DOHH2 (cell line): ENCODE data around the gene BATF3.

Source experiments
- EZH2phosphoT487 ChIP-seq: fragments of 200-600 bp; sonication (generic); IDR thresholded peaks from 2 replicates; pipeline ENCODE4 v1.6.1; 2017; ENCODE audit warnings: borderline replicate concordance, mild to moderate bottlenecking, antibody characterized with exemption, low read length, moderate library complexity, mixed read lengths
- TF ChIP-seq, protein P1 (sequence below): fragments of 200-600 bp; sonication (generic); IDR thresholded peaks from one replicate; pipeline ENCODE4 v1.5.1; 2014; ENCODE audit warnings: antibody characterized with exemption, mild to moderate bottlenecking, low read depth, low read length; ENCODE audit not compliant: poor library complexity, severe bottlenecking

DNA sequence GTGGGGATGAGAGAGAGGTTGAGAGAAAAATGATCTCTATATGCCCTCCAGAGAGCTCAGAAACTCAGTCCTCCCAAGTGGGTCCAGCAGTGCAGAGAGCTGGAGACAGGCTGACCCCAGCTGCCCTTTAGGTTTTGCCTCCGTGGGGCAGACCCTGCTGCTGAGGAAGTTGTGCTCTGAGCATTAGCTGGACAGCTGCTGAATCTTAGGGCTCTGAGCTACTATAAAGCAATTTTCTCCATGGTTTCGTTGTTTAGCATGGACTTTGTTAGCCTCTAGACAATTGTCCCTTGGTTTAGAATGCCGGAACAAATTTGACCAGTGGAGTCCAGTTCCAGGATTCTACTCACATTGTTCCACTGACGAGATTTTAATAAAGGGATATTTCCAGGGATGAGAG is 22.1 kb downstream of the BATF3 start:
- TF ChIP-seq, protein P1, sequence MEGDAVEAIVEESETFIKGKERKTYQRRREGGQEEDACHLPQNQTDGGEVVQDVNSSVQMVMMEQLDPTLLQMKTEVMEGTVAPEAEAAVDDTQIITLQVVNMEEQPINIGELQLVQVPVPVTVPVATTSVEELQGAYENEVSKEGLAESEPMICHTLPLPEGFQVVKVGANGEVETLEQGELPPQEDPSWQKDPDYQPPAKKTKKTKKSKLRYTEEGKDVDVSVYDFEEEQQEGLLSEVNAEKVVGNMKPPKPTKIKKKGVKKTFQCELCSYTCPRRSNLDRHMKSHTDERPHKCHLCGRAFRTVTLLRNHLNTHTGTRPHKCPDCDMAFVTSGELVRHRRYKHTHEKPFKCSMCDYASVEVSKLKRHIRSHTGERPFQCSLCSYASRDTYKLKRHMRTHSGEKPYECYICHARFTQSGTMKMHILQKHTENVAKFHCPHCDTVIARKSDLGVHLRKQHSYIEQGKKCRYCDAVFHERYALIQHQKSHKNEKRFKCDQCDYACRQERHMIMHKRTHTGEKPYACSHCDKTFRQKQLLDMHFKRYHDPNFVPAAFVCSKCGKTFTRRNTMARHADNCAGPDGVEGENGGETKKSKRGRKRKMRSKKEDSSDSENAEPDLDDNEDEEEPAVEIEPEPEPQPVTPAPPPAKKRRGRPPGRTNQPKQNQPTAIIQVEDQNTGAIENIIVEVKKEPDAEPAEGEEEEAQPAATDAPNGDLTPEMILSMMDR = no peak
- no peak for TF ChIP-seq EZH2phosphoT487
